Pancreas (tissue), 10 donors: ENCODE data around the gene SLC38A5. TPM values are rescaled to one million over a fixed set of nuclear protein-coding genes. Genes with fewer than 3 reads are reported as not detected.

ENCODE experiments used
- ATAC-seq, 4 donors: fragments of 200-7000 bp; cut with Tn5 transposase; one replicate each; pipeline versions ENCODE4 v1.8.0 to v1.9.1; 2020; ENCODE audit warnings: mild to moderate bottlenecking in 4 of 4, moderate library complexity in 4 of 4
- DNase-seq, 6 donors: peaks; one replicate each; pipeline ENCODE4 v3.0.0-alpha.2; 2020
- FAIRE-seq: peaks from 2 replicates; lab custom pipeline; 2012; peaks lifted over from hg19 to GRCh38; lab: Jason Lieb, UNC
- H3K27ac ChIP-seq, 4 donors: fragments of 200-600 bp; sonication (generic); 1 replicate in 3 of 4; 2 replicates in 1 of 4; pipeline versions ENCODE4 v1.5.0 to v1.8.0; 2020
- H3K27me3 ChIP-seq, 4 donors: fragments of 200-600 bp; one replicate each; pipeline ENCODE4 v1.8.0; 2021
- H3K36me3 ChIP-seq, 3 donors: fragments of 200-600 bp; sonication (generic) in 1 of 3; one replicate each; pipeline versions ENCODE4 v1.5.0 to v1.8.0; 2020 to 2021
- H3K4me1 ChIP-seq, 3 donors: fragments of 200-600 bp; one replicate each; pipeline ENCODE4 v1.8.0; 2021
- H3K4me3 ChIP-seq, 4 donors: fragments of 200-600 bp; sonication (generic) in 2 of 4; one replicate each; pipeline versions ENCODE4 v1.5.0 to v1.8.0; 2020 to 2021
- H3K9me3 ChIP-seq, 4 donors: fragments of 200-600 bp; one replicate each; pipeline ENCODE4 v1.8.0; 2021
- CTCF ChIP-seq, 4 donors: fragments of 200-600 bp; sonication (generic) in 3 of 4; IDR thresholded peaks; one replicate each; pipeline versions ENCODE4 v1.5.0 to v1.8.0; 2021; ENCODE audit warnings: antibody characterized with exemption in 4 of 4
- WGBS, 2 donors: extraction: QIAGEN DNeasy Blood & Tissue Kit; methylation state at CpG; one replicate each; pipeline ENCODE4 v1.1.7; 2013; 5-methylcytosine and 5-hydroxymethylcytosine counted together
- intact Hi-C, 3 donors: fragments of 100-400 bp; cut with DNase I; formaldehyde crosslinking; loops; one replicate each; pipeline versions ENCODE4 v1.11.1 to v1.14.2; 2022
- polyA plus RNA-seq, 2 donors: library from polyadenylated mRNA; stranded (reverse); fragments of 200-250 nt; gene quantifications; one replicate each; pipeline ENCODE4 v1.2.3, GENCODE V29; 2013
- total RNA-seq, 6 donors: library from RNA; stranded (reverse); fragmentation: NEBNext Ultra II Directional in 4 of 6; extraction: Animal tissue kit (Norgen Biotek cat#: 25700) in 4 of 6; gene quantifications; one replicate each; pipeline versions ENCODE4 v1.2.1 to v1.2.4, GENCODE V29; 2021 to 2023
- donor health status: healthy with polysubstance abuse.
- donor health status: DM: no; HTN: no; CAD: no; lungs with moderate emphysema.
- donor health status: DM: no; HTN: no; CAD: no.
- donor health status: control.
- donor health status: control.
- donor health status: Bipolar disorder and iron deficiency.
- donor health status: DM: yes; HTN: yes; CAD: no.
- donor health status: DM: no; HTN: no; CAD: no.
- donor health status: DM: no; HTN: no; CAD: no.
- donor health status: DM: yes; HTN: yes; CAD: no.

Gene SLC38A5
- total and polyA plus RNA-seq, 8 donors = 63.3 to 373 (median 150) TPM

DNA sequence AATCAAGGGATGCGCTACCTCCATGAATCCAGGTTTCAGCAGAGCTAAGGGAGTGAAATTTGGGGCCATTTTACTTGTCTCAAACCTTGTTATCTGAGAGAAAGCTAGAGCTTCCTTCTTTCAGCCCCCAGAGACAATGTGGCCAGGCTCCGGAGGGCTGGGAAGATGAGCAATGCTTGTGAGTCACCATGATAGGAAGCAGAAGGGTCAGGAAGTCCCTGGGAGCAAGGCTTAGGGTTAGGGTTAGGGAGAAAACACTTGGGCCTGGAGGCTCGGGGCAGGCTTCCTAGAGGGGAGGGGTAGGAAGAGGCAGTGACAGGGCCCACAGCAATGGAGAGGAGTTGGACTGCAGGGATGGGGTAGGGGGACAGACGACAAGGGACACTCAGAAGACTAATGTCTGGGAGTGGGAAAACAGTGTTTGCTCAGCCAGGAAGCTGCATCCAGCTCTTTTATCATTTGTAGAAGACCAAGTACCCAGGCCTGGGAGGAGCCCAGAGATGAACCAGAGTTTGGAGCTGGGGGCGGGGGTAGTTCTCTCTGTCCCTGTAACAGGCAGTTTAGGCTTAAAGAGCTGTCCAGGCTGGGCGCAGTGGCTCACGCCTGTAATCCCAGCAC lies 22.3 kb upstream of the SLC38A5 start:
- Histone ChIP-seq H3K27me3 (no peaks in the 10 kb centered on the region), H3K9me3 (no peaks in the 10 kb centered on the region), H3K4me3 (no peak overlapping the region), H3K36me3 (no peaks in the 10 kb centered on the region), H3K4me1 (no peaks in the 10 kb centered on the region), H3K27ac (no peak overlapping the region)
- peak in 1 of 4 donors; percentile 31 for ATAC-seq
- DNase-seq = no peak
- no peak for FAIRE-seq
- intact Hi-C loops = no loop called here
- no peak for TF ChIP-seq CTCF (IDR thresholded peaks at IDR 0.05)
- WGBS, 2 donors = 82 to 83% methylated on average over 7 of the region's 7 CpGs

DNA sequence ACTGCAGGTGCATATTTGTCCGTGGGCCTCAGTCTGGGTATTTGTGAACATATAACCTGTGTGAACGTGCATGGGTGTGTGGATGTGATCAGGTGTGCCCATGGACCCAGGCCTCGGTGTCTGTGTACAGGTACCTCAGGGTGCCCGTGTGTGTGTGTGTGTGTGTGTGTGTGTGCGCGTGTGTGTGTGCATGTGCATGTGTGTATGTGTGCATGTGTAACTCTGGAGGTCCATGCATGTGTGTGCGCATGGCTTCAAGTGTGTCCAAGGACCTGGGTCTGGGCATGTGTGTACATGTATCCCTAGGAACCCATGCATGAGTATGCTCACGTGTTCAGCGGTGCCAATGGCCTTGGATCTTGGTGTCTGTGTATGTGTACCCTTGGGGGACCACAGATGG lies 21.7 kb upstream of the SLC38A5 start:
- TF ChIP-seq CTCF (IDR thresholded peaks at IDR 0.05) = no peak
- FAIRE-seq = no peak
- no peaks in the 10 kb centered on the region for H3K36me3 ChIP-seq

GRCh38 chrX:48490661-48491060 lies 20.6 kb upstream of the SLC38A5 start:
- FAIRE-seq = no peak
- intact Hi-C loops = no loop called here
- Histone ChIP-seq H3K9me3 (no peaks in the 10 kb centered on the region), H3K4me1 (no peaks in the 10 kb centered on the region), H3K27ac (no peak overlapping the region), H3K27me3 (no peaks in the 10 kb centered on the region), H3K36me3 (no peaks in the 10 kb centered on the region), H3K4me3 (no peak overlapping the region)
- no peak for TF ChIP-seq CTCF (IDR thresholded peaks at IDR 0.05)
- 74 to 79% methylated on average over 8 of the region's 8 CpGs for WGBS, 2 donors
- no peak for ATAC-seq
- DNase-seq = no peak

More for the DNA sequence above, 21.7 kb upstream of the SLC38A5 start:
- Histone ChIP-seq H3K4me3 (no peak overlapping the region), H3K4me1 (no peaks in the 10 kb centered on the region), H3K27me3 (no peaks in the 10 kb centered on the region), H3K9me3 (no peaks in the 10 kb centered on the region), H3K27ac (no peak overlapping the region)
- intact Hi-C loops = no loop called here
- DNase-seq (no peak), ATAC-seq (no peak)
- 83% methylated on average over 9 of the region's 9 CpGs for WGBS, 2 donors

GRCh38 chrX:48489892-48490291 lies 19.8 kb upstream of the SLC38A5 start:
- Histone ChIP-seq H3K27ac (no peak overlapping the region), H3K4me3 (no peak overlapping the region), H3K36me3 (no peaks in the 10 kb centered on the region), H3K27me3 (no peaks in the 10 kb centered on the region), H3K9me3 (no peaks in the 10 kb centered on the region), H3K4me1 (no peaks in the 10 kb centered on the region)
- WGBS, 2 donors = 61 to 63% methylated on average over 2 of the region's 2 CpGs
- DNase-seq (no peak), FAIRE-seq (no peak), ATAC-seq (no peak)
- no peak for TF ChIP-seq CTCF (IDR thresholded peaks at IDR 0.05)
- intact Hi-C loops = no loop called here

DNA sequence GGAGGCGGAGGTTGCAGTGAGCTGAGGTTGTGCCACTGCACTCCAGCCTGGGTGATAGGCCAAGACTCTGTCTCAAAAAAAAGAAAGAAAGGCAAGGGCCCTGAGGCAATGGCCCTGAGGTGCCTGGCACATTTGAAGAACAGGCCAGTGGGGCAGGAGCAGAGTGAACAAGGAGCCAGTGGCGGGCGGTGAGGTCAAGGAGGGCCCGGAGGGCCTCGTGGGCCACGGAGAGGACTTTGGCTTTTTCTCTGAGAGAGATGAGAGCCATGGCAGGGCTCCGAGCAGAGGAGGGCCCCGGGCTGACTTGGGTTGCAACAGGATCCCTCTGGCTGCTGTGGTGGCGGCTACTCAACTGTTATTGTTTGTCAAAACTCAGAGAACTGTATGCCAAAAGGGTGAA lies 19.2 kb upstream of the SLC38A5 start:
- H3K27ac ChIP-seq = no peak overlapping the region
- no peak for TF ChIP-seq CTCF (IDR thresholded peaks at IDR 0.05)
- no peaks in the 10 kb centered on the region for H3K27me3 ChIP-seq
- FAIRE-seq = no peak
- no peaks in the 10 kb centered on the region for H3K4me1 ChIP-seq
- WGBS, 2 donors = 74 to 87% methylated on average over 9 of the region's 9 CpGs
- intact Hi-C loops = no loop called here
- no peak for DNase-seq
- no peaks in the 10 kb centered on the region for H3K36me3 ChIP-seq
- ATAC-seq = no peak
- H3K4me3 ChIP-seq = no peak overlapping the region
- H3K9me3 ChIP-seq = no peaks in the 10 kb centered on the region
